GM19455 (cell line): ENCODE results near the gene TMEM8B.

Experiments used
- ATAC-seq: cut with Tn5 transposase; IDR thresholded peaks from one replicate; pipeline ENCODE4 v1.9.1; 2021; ENCODE audit not compliant: unreplicated experiment

The TMEM8B gene

GRCh38 chr9:35836595-35836994 lies 7.6 kb downstream of the TMEM8B start:
- ATAC-seq: no peak

- ATAC-seq: no peak
These were observed 10.9 kb downstream of the TMEM8B start for GRCh38 chr9:35839926-35840325.

DNA sequence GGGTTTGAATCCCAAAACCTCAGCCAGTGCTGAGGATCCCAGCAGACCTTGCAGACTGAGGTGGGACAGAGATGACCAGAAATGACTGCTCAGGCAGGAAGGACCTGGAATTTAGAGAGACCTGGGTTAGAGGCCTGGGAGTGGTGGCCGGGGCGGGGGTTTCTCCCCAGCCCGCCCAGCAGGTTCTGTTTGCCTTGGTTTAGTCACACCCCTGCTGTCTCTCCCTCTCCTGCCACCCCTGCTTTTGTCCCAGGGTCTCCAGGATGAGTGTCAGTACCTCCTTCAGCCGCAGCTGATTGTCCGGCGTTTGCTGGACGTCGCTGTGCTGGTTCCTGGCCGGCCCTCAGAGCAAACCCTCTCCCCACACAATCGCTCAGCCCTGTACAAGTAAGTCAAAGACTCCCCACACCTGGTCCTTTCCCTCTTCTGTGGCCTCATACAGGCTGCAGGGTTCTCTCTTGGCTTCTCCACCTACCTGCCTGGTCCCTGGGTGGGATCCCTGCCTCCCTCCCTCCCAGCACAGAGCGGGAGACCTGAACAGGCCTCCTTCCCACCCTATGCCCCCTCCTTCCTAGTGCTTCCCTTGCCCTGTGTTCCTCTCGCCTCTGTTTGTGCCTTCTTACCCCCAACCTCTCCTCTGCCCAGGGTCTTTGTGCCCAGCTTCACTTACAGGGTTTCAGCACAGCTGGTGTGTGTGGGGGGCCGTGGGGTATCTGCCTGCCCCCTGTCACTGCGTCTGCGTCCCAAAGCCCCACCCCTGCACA lies 12.0 kb downstream of the TMEM8B start:
- no peak for ATAC-seq

DNA sequence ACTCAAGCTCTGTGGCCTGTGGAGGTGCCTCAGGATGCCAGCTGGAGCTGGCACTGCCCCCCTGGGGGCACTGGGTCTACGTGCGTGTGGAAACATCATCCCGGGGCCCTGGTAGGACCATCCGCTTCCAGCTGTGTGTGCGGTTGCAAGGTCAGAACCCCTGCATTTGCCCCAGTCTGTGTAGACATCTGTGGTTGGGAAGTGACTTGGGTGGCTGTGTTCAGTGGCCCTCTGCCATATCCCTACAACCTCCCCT lies 12.5 kb downstream of the TMEM8B start:
- ATAC-seq: no peak

GRCh38 chr9:35842020-35842745 lies 13.2 kb downstream of the TMEM8B start:
- ATAC-seq: no peak

DNA sequence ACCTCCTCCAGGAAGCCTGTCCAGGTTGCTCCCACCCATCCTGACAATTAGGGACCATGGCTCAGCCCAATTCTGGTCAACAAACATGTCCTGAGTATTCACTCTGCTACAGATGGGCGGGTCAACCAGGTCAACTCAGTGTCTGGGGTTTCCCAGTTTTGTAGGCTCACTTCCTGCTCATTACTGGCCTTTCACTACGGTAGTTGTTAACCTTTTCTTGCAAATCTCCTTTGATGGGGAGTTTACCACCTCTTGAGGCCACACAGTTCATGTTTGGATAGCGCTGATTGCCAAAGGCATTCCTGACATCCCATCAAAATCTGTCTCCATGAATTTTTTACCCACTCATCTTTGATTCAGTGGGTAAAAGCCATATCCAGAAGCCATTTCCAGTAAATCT lies 13.8 kb downstream of the TMEM8B start:
- ATAC-seq: peak; percentile 63

- no peak for ATAC-seq
These were observed 15.7 kb downstream of the TMEM8B start for GRCh38 chr9:35844628-35845270.

- ATAC-seq: no peak
These were observed 17.1 kb downstream of the TMEM8B start for GRCh38 chr9:35845824-35846771.

- ATAC-seq: peak; percentile 85
These were observed 19.0 kb downstream of the TMEM8B start for GRCh38 chr9:35847792-35848572.

- no peak for ATAC-seq
These were observed 23.3 kb downstream of the TMEM8B start for GRCh38 chr9:35852267-35852815.

DNA sequence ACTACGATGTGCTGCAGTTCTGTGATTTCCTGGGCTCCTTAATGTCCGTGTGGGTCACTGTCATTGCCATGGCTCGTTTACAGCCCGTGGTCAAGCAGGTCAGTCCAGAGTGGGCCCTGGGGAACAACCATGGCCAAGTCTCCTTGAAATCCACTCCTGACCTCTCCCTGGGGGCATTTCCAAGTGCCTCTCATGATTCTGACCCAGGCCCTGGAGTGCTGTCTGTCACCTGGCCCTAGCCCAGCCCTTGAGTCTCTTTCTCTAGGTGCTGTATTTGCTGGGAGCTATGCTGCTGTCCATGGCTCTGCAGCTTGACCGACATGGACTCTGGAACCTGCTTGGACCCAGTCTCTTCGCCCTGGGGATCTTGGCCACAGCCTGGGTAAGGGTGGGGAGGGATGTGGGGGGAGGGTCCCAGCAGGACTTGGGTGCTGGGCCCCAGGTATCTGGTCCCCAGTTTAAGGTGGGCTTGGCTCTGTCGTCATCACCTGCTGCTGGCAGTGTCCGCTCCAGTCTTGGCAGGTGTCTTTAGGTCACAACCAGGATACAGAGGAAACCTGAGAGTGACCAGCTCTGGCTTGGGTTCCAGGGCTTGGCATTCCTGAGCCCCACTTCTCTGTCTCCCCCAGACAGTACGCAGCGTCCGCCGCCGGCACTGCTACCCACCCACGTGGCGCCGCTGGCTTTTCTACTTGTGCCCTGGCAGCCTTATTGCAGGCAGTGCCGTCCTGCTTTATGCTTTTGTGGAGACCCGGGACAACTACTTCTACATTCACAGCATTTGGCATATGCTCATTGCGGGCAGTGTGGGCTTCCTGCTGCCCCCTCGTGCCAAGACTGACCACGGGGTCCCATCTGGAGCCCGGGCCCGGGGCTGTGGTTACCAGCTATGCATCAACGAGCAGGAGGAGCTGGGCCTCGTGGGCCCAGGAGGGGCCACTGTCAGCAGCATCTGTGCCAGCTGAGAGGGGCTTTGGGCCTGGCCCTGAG lies 24.1 kb downstream of the TMEM8B start:
- no peak for ATAC-seq

DNA sequence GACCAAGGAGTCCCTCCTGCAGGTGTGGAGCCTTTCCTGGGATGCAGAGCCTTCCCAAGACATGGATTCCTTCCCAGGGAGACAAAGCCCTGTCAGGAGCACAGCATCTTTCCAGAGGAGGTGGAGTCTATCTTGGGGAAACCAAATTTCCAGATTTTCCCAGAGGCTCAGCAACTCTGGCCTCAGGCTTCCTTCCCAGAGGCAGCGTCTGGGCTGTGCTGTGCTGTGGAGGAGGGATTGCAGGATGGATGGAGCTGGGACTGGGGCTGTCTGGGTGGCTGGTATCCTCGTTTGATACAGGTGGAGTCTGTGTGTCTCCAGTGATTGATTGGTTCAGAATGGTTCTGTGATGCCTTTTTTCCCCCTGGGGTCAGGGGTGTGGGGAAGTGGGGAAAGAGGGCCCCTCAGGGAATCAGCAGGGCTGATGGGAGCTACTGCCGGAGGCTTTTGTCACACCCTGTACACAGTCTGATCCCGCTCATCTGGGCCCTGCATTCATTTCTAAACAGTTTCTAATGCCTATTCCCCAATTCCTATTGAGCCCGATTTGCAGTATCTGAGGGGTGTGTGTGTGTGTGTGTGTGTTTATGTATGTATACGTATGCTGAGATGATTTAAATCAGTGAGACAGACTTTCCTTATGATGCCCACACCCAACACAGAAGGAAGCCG lies 25.2 kb downstream of the TMEM8B start:
- no peak for ATAC-seq

GRCh38 chr9:35856206-35856605 lies 27.2 kb downstream of the TMEM8B start:
- no peak for ATAC-seq

GRCh38 chr9:35856882-35857281 lies 27.9 kb downstream of the TMEM8B start:
- ATAC-seq: no peak

DNA sequence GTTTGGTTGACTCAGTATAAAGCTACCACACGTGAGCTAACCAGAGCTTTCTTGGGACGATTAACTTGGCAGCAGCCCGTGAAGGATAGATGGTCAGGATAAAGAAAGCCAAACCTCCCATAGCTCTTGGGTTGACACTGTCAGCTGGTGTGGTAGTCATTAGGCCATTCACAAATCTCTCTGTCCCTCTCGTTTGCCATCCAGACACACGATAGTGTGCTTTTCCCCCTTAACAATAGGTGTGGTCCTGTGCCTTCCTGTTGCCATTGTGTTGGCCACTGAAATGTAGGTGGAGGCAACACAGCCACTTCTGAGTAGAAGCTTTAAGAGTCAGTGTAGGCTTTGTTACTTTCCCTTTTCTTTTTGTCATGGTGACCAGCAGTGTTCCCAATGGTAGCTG lies 29.4 kb downstream of the TMEM8B start:
- no peak for ATAC-seq

DNA sequence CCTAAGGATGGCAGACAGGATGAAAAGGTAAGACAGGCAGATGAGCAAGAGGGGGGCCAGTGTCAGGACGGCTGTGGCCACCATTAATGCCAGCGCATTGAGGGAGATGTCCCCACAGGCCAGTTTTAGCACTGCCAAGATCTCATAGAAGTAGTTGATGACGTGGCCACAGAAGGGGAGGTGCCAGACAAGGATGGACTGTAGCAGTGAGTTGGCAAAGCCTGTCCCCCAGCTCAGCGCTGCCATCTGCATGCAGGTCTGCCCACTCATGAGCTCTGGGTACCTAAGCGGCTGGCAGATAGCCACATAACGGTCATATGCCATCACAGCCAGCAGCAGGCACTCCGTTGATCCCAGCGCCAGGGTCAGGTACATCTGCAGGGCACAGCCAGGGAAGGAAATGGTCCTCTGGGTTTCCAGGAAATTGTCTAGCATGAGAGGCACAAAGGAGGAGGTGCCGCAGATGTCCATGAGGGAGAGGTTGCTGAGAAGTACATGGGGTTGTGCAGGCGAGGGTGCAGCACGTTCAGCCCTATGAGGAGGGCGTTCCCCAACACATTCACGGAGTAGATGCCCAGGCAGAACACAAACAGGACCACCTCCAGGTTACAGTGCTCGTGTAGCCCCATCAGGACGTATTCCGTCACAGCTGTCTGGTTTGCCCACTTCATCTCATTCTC lies 30.4 kb downstream of the TMEM8B start:
- ATAC-seq: no peak

- ATAC-seq: no peak
These were observed 30.9 kb downstream of the TMEM8B start for GRCh38 chr9:35859990-35860339.
